Neural progenitor cell (in vitro differentiated cells): Measurements from ENCODE around the gene ANO4. TPM values are rescaled to one million over a fixed set of nuclear protein-coding genes. Genes with fewer than 3 reads are reported as not detected.

Source experiments
- DNase-seq: peaks from one replicate; pipeline ENCODE4 v3.0.0-alpha.2; 2016; ENCODE audit warnings: low spot score
- H2AFZ ChIP-seq: fragments of 200-600 bp; sonication (generic); replicated peaks from 2 replicates; pipeline ENCODE4 v1.6.1; 2016; ENCODE audit warnings: antibody characterized with exemption
- H3F3A ChIP-seq: fragments of 200-600 bp; sonication (generic); 2 replicates; pipeline ENCODE4 v1.6.1; 2016; ENCODE audit warnings: antibody characterized with exemption, low read depth
- H3K27ac ChIP-seq: fragments of 200-600 bp; sonication (generic); 2 replicates; pipeline ENCODE4 v1.5.1; 2016; ENCODE audit warnings: mild to moderate bottlenecking
- H3K27me3 ChIP-seq: fragments of 200-600 bp; sonication (generic); 2 replicates; pipeline ENCODE4 v1.6.1; 2016; ENCODE audit warnings: mild to moderate bottlenecking, moderate library complexity
- H3K36me3 ChIP-seq: fragments of 200-600 bp; sonication (generic); 2 replicates; pipeline ENCODE4 v1.5.1; 2016
- H3K4me1 ChIP-seq: fragments of 200-600 bp; sonication (generic); 2 replicates; pipeline ENCODE4 v1.6.1; 2016; ENCODE audit warnings: mixed run types
- H3K4me2 ChIP-seq: fragments of 200-600 bp; sonication (generic); 2 replicates; pipeline ENCODE4 v1.6.1; 2016
- H3K4me3 ChIP-seq: fragments of 200-600 bp; sonication (generic); 2 replicates; pipeline ENCODE4 v1.5.1; 2016
- H3K79me2 ChIP-seq: fragments of 200-600 bp; sonication (generic); 2 replicates; pipeline ENCODE4 v1.6.1; 2016; ENCODE audit warnings: low read depth
- H3K9ac ChIP-seq: fragments of 200-600 bp; sonication (generic); 2 replicates; pipeline ENCODE4 v1.6.1; 2016
- H3K9me3 ChIP-seq: fragments of 200-600 bp; sonication (generic); 2 replicates; pipeline ENCODE4 v1.5.1; 2016; ENCODE audit warnings: low read depth
- H4K20me1 ChIP-seq: fragments of 200-600 bp; sonication (generic); 2 replicates; pipeline ENCODE4 v1.6.1; 2016; ENCODE audit warnings: low read depth
- H3K27ac Mint-ChIP-seq: 3 replicates; pipeline ENCODE4 v1.8.0; 2021; ENCODE audit warnings: mixed read lengths
- H3K27me3 Mint-ChIP-seq: 2 replicates; pipeline ENCODE4 v1.8.0; 2022; ENCODE audit warnings: low read depth, mild to moderate bottlenecking, inconsistent platforms, moderate library complexity, mixed read lengths; ENCODE audit not compliant: insufficient read depth
- H3K36me3 Mint-ChIP-seq: 3 replicates; pipeline ENCODE4 v1.8.0; 2021; ENCODE audit warnings: mixed read lengths
- H3K4me1 Mint-ChIP-seq: 3 replicates; pipeline ENCODE4 v1.8.0; 2021; ENCODE audit warnings: mixed read lengths
- H3K4me3 Mint-ChIP-seq: 3 replicates; pipeline ENCODE4 v1.8.0; 2021; ENCODE audit warnings: mild to moderate bottlenecking, moderate library complexity, mixed read lengths
- H3K9me3 Mint-ChIP-seq: 3 replicates; pipeline ENCODE4 v1.8.0; 2020; ENCODE audit warnings: mixed read lengths
- CTCF ChIP-seq: fragments of 200-600 bp; sonication (generic); IDR thresholded peaks from 2 replicates; pipeline ENCODE4 v1.5.1; 2017; ENCODE audit warnings: antibody characterized with exemption, mild to moderate bottlenecking
- EZH2 ChIP-seq: fragments of 200-600 bp; sonication (generic); IDR thresholded peaks from 2 replicates; pipeline ENCODE4 v1.6.1; 2017; ENCODE audit warnings: antibody characterized with exemption, mild to moderate bottlenecking, moderate library complexity
- EZH2phosphoT487 ChIP-seq: fragments of 200-600 bp; sonication (generic); IDR thresholded peaks from 2 replicates; pipeline ENCODE4 v1.6.1; 2017; ENCODE audit warnings: antibody characterized with exemption
- total RNA-seq: library from RNA; depleted of rRNA; stranded (reverse); fragments of >200 nt; gene quantifications from 2 replicates; pipeline ENCODE4 v1.2.3, GENCODE V29; 2015; ENCODE audit warnings: low replicate concordance

The ANO4 gene
- total RNA-seq, 1 donor from 2014 or later, result not detected

GRCh38 chr12:100877776-100878175 is 83.2 kb downstream of the ANO4 start:
- no peak overlapping the region for H3K4me3 ChIP-seq
- no peak overlapping the region for H2AFZ ChIP-seq
- Mint-ChIP-seq H3K9me3 (peaks cover 5% of the 10 kb centered on the region), H3K36me3 (no peaks in the 10 kb centered on the region), H3K27me3 (no peaks in the 10 kb centered on the region), H3K4me1 (no peaks in the 10 kb centered on the region), H3K27ac (no peak overlapping the region), H3K4me3 (no peak overlapping the region)
- H3K4me1 ChIP-seq, result no peaks in the 10 kb centered on the region
- no peaks in the 10 kb centered on the region for H4K20me1 ChIP-seq
- H3K27ac ChIP-seq, result no peak overlapping the region
- H3F3A ChIP-seq, result no peaks in the 10 kb centered on the region
- no peak for TF ChIP-seq EZH2
- peak; percentile 51 for TF ChIP-seq CTCF
- no peaks in the 10 kb centered on the region for H3K79me2 ChIP-seq
- no peak for DNase-seq
- H3K4me2 ChIP-seq, result no peak overlapping the region
- no peaks in the 10 kb centered on the region for H3K9me3 ChIP-seq
- H3K27me3 ChIP-seq, result no peaks in the 10 kb centered on the region
- H3K9ac ChIP-seq, result no peak overlapping the region
- no peaks in the 10 kb centered on the region for H3K36me3 ChIP-seq

GRCh38 chr12:100895192-100895591 is 100.6 kb downstream of the ANO4 start:
- Histone ChIP-seq H4K20me1 (no peaks in the 10 kb centered on the region), H3K9ac (no peak overlapping the region), H3F3A (no peaks in the 10 kb centered on the region), H3K9me3 (no peaks in the 10 kb centered on the region), H3K4me3 (no peak overlapping the region), H3K79me2 (no peaks in the 10 kb centered on the region), H3K4me2 (no peak overlapping the region), H2AFZ (no peak overlapping the region), H3K27ac (no peak overlapping the region), H3K4me1 (no peaks in the 10 kb centered on the region), H3K27me3 (no peaks in the 10 kb centered on the region), H3K36me3 (no peaks in the 10 kb centered on the region)
- DNase-seq, result no peak
- no peaks in the 10 kb centered on the region for H3K9me3 Mint-ChIP-seq
- H3K27me3 Mint-ChIP-seq, result no peaks in the 10 kb centered on the region
- no peak overlapping the region for H3K27ac Mint-ChIP-seq
- H3K4me3 Mint-ChIP-seq, result no peak overlapping the region
- TF ChIP-seq EZH2phosphoT487 (no peak), CTCF (no peak), EZH2 (no peak)
- H3K36me3 Mint-ChIP-seq, result no peaks in the 10 kb centered on the region
- no peaks in the 10 kb centered on the region for H3K4me1 Mint-ChIP-seq

GRCh38 chr12:100896192-100896591 is 101.6 kb downstream of the ANO4 start:
- no peak overlapping the region for H3K4me3 Mint-ChIP-seq
- Histone ChIP-seq H3K27ac (no peak overlapping the region), H3K79me2 (no peaks in the 10 kb centered on the region), H3K4me3 (no peak overlapping the region), H2AFZ (no peak overlapping the region), H4K20me1 (no peaks in the 10 kb centered on the region), H3K9me3 (no peaks in the 10 kb centered on the region), H3K4me1 (no peaks in the 10 kb centered on the region), H3F3A (no peaks in the 10 kb centered on the region), H3K27me3 (no peaks in the 10 kb centered on the region), H3K4me2 (no peak overlapping the region), H3K36me3 (no peaks in the 10 kb centered on the region), H3K9ac (no peak overlapping the region)
- H3K36me3 Mint-ChIP-seq, result no peaks in the 10 kb centered on the region
- no peaks in the 10 kb centered on the region for H3K4me1 Mint-ChIP-seq
- no peak overlapping the region for H3K27ac Mint-ChIP-seq
- no peaks in the 10 kb centered on the region for H3K27me3 Mint-ChIP-seq
- H3K9me3 Mint-ChIP-seq, result no peaks in the 10 kb centered on the region
- no peak for DNase-seq
- TF ChIP-seq CTCF (no peak), EZH2phosphoT487 (no peak), EZH2 (no peak)

- no peaks in the 10 kb centered on the region for H3K79me2 ChIP-seq
- no peaks in the 10 kb centered on the region for H3K36me3 Mint-ChIP-seq
- no peak overlapping the region for H3K4me3 Mint-ChIP-seq
- TF ChIP-seq CTCF (no peak), EZH2phosphoT487 (no peak), EZH2 (no peak)
- H3K9me3 Mint-ChIP-seq, result no peaks in the 10 kb centered on the region
- no peak overlapping the region for H3K4me2 ChIP-seq
- H3K27me3 Mint-ChIP-seq, result no peaks in the 10 kb centered on the region
- H3F3A ChIP-seq, result no peaks in the 10 kb centered on the region
- no peak overlapping the region for H3K4me3 ChIP-seq
- no peaks in the 10 kb centered on the region for H3K4me1 Mint-ChIP-seq
- DNase-seq, result no peak
- H2AFZ ChIP-seq, result no peak overlapping the region
- no peaks in the 10 kb centered on the region for H3K36me3 ChIP-seq
- H3K9me3 ChIP-seq, result no peaks in the 10 kb centered on the region
- no peak overlapping the region for H3K27ac ChIP-seq
- H4K20me1 ChIP-seq, result no peaks in the 10 kb centered on the region
- H3K27ac Mint-ChIP-seq, result no peak overlapping the region
- H3K27me3 ChIP-seq, result no peaks in the 10 kb centered on the region
- no peaks in the 10 kb centered on the region for H3K4me1 ChIP-seq
- H3K9ac ChIP-seq, result no peak overlapping the region
Measured at GRCh38 chr12:100897240-100897639, 102.7 kb downstream of the ANO4 start.
